ENCODE results near the gene HSD17B14. TPM values are rescaled to one million over a fixed set of nuclear protein-coding genes. Genes with fewer than 3 reads are reported as not detected.

Gene HSD17B14
- total and polyA plus RNA-seq, 2 of the 13 experiments (the other 11 are each of a cell fraction or from before 2014, with no cell fraction given), result 0.58 to 1.2 TPM

- TF ChIP-seq ZNF142 (CRISPR knock-in tag; IDR thresholded peaks at IDR 0.05), result peak; percentile 20; the same call in 1 of the 2 replicates
- TF ChIP-seq POLR2AphosphoS5 (IDR thresholded peaks at IDR 0.05; ENCODE audit: low read depth, low read length), result peak; percentile 98
- 0 out of 4 replicates have a peak, but pooled peaks of 1 of the 2 experiments have one; percentile 27 for TF ChIP-seq REST (IDR thresholded peaks at IDR 0.05; ENCODE audit: borderline replicate concordance in 1 of 2, low read depth in 1 of 2, low read length in 2 of 2)
- TF ChIP-seq ZNF513 (CRISPR knock-in tag; conservative IDR thresholded peaks at IDR 0.05), result no peak
- TF ChIP-seq RBFOX2 (IDR thresholded peaks at IDR 0.05; ENCODE audit: low read depth, low read length), result 0 out of 2 replicates have a peak, but pooled peaks have one; percentile 47
- TF ChIP-seq GZF1 (CRISPR knock-in tag; IDR thresholded peaks at IDR 0.05), result 0 out of 2 replicates have a peak, but pooled peaks have one; percentile 39
- TF ChIP-seq ZNF205 (CRISPR knock-in tag; IDR thresholded peaks at IDR 0.05), result peak; percentile 55
- TF ChIP-seq ZNF569 (CRISPR knock-in tag; IDR thresholded peaks at IDR 0.05; ENCODE audit: borderline replicate concordance), result 0 out of 2 replicates have a peak, but pooled peaks have one; percentile 3
- peak; percentile 94 for TF ChIP-seq DRAP1 (CRISPR knock-in tag; IDR thresholded peaks at IDR 0.05)
- no peak for TF ChIP-seq ZNF660 (CRISPR knock-in tag; IDR thresholded peaks at IDR 0.05; ENCODE audit: borderline replicate concordance, low read depth)
- peak; percentile 73; the same call in 1 of the 2 replicates for TF ChIP-seq ZNF235 (CRISPR knock-in tag; IDR thresholded peaks at IDR 0.05; ENCODE audit: borderline replicate concordance)
- 0 out of 2 replicates have a peak, but pooled peaks have one; percentile 57 for TF ChIP-seq MED13 (CRISPR knock-in tag; IDR thresholded peaks at IDR 0.05)
- no peak for TF ChIP-seq ZBTB37 (CRISPR knock-in tag; IDR thresholded peaks at IDR 0.05)
Measured at GRCh38 chr19:48806818-48807589, 29.3 kb downstream of the HSD17B14 start (continued).

Data from HepG2 (cell line).